Breast epithelium (tissue), 3 donors: ENCODE data around the gene SCN7A.

ENCODE experiments used
- CTCF ChIP-seq, 3 donors: fragments of 450-650 bp; IDR thresholded peaks; one replicate each; pipeline ENCODE4 v1.5.1; 2016 to 2017; ENCODE audit warnings: antibody characterized with exemption in 3 of 3, mild to moderate bottlenecking in 3 of 3, moderate library complexity in 3 of 3
- POLR2A ChIP-seq: fragments of 450-650 bp; IDR thresholded peaks from one replicate; pipeline ENCODE4 v1.6.1; 2016; ENCODE audit warnings: antibody characterized with exemption, mild to moderate bottlenecking, moderate library complexity
- POLR2AphosphoS5 ChIP-seq, 3 donors: sonication (generic); formaldehyde crosslinking; IDR thresholded peaks; one replicate each; pipeline ENCODE4 v1.6.1; 2017; ENCODE audit warnings: antibody characterized with exemption in 3 of 3

DNA sequence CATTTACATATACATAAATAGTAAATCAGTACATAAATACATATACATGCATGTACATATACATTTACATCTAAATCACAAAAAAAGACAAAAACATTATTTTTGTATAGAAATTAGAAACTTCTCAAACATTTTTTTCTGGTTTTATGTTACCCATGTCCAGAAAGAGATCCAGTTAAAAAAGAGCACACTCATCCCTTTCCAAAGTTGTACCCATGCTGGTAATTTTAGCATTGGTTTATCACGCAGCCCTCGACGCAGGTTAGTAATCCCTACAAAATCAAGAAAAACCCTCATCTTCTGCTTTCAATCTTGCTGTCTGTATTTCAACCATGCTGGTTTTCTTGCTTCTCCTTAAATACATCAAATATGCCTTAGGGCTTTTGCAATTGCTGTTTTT is 128.8 kb downstream of the SCN7A start:
- TF ChIP-seq CTCF (IDR thresholded peaks at IDR 0.05) (no peak), POLR2AphosphoS5 (IDR thresholded peaks at IDR 0.05) (no peak), POLR2A (no peak)
